ENCODE results near the gene ARHGAP8.

- no peak for TF ChIP-seq CTCF (IDR thresholded peaks at IDR 0.05)
- no peak for TF ChIP-seq POLR2A (IDR thresholded peaks at IDR 0.05)
These were observed 70.2 kb downstream of the ARHGAP8 start for GRCh38 chr22:44822534-44822933.
